PC-3 (cell line): ENCODE results near the gene STAT1. TPM values are rescaled to one million over a fixed set of nuclear protein-coding genes. Genes with fewer than 3 reads are reported as not detected.

Experiments
- ATAC-seq: fragments of 200-7000 bp; cut with Tn5 transposase; 2 replicates; pipeline ENCODE4 v1.9.1; 2020; ENCODE audit warnings: mild to moderate bottlenecking, moderate library complexity
- BruUV-seq: library from RNA; stranded (reverse); fragments of 400-500 nt; replicated peaks from 2 replicates; lab custom pipeline; 2021; lab: Mats Ljungman, UMichigan
- CTCF ChIA-PET: fragments of 300-600 bp; sonication (Branson Sonifier 250); formaldehyde crosslinking; loops from one replicate; lab custom pipeline; 2022; ENCODE audit warnings: antibody characterized with exemption; lab: Charles Lee
- POLR2A ChIA-PET: fragments of 300-600 bp; sonication (Branson Sonifier 250); formaldehyde crosslinking; loops from one replicate; lab custom pipeline; 2022; ENCODE audit warnings: antibody characterized with exemption; ENCODE audit not compliant: unreplicated experiment; lab: Charles Lee
- DNase-seq: peaks from one replicate; pipeline ENCODE4 v3.0.0-alpha.2; 2015
- H2AFZ ChIP-seq: fragments of 300-600 bp; sonication (generic); 2 replicates; pipeline ENCODE4 v1.6.0; 2016; ENCODE audit warnings: antibody characterized with exemption, low read length
- H3F3A ChIP-seq: fragments of 300-600 bp; sonication (generic); one replicate; pipeline ENCODE4 v1.6.0; 2017; ENCODE audit warnings: antibody characterized with exemption, low read length, control low read depth, mild to moderate bottlenecking; ENCODE audit not compliant: unreplicated experiment
- H3K27ac ChIP-seq: fragments of 300-600 bp; sonication (generic); 2 replicates; pipeline ENCODE4 v1.5.1; 2016; ENCODE audit warnings: mild to moderate bottlenecking, low read length
- H3K27me3 ChIP-seq: fragments of 300-600 bp; sonication (generic); 2 replicates; pipeline ENCODE4 v1.6.1; 2016; ENCODE audit warnings: low read length, mixed read lengths
- H3K36me3 ChIP-seq: fragments of 300-600 bp; sonication (generic); 2 replicates; pipeline ENCODE4 v1.6.1; 2016; ENCODE audit warnings: low read depth, mixed run types, low read length, mixed read lengths
- H3K4me1 ChIP-seq: fragments of 300-600 bp; sonication (generic); 2 replicates; pipeline ENCODE4 v1.5.1; 2016; ENCODE audit warnings: low read length; ENCODE audit not compliant: insufficient read depth
- H3K4me2 ChIP-seq: fragments of 300-600 bp; sonication (generic); 2 replicates; pipeline ENCODE4 v1.6.0; 2016; ENCODE audit warnings: low read length
- H3K4me3 ChIP-seq: fragments of 300-600 bp; sonication (generic); 2 replicates; pipeline ENCODE4 v1.5.1; 2016; ENCODE audit warnings: mild to moderate bottlenecking, low read length, mixed read lengths
- H3K79me2 ChIP-seq: fragments of 300-600 bp; sonication (generic); 2 replicates; pipeline ENCODE4 v1.6.1; 2017; ENCODE audit warnings: low read length, mixed read lengths
- H3K9ac ChIP-seq: fragments of 300-600 bp; sonication (generic); 2 replicates; pipeline ENCODE4 v1.6.0; 2016; ENCODE audit warnings: mild to moderate bottlenecking, low read length
- H3K9me2 ChIP-seq: fragments of 300-600 bp; sonication (generic); replicated peaks from 2 replicates; pipeline ENCODE4 v1.6.1; 2016; ENCODE audit warnings: mixed run types, low read length, mixed read lengths
- H3K9me3 ChIP-seq: fragments of 300-600 bp; sonication (generic); 2 replicates; pipeline ENCODE4 v1.6.1; 2016; ENCODE audit warnings: low read length, mixed read lengths
- H4K20me1 ChIP-seq: fragments of 300-600 bp; sonication (generic); 2 replicates; pipeline ENCODE4 v1.6.1; 2016; ENCODE audit warnings: low read length, mixed read lengths
- EZH2 ChIP-seq: fragments of 300-600 bp; sonication (generic); IDR thresholded peaks from one replicate; pipeline ENCODE4 v1.6.1; 2017; ENCODE audit warnings: antibody characterized with exemption, mild to moderate bottlenecking, low read length; ENCODE audit not compliant: unreplicated experiment
- EZH2phosphoT487 ChIP-seq: fragments of 300-600 bp; sonication (generic); IDR thresholded peaks from 2 replicates; pipeline ENCODE4 v1.6.1; 2018; ENCODE audit warnings: mild to moderate bottlenecking, antibody characterized with exemption, low read length, borderline replicate concordance
- intact Hi-C: fragments of 100-400 bp; cut with micrococcal nuclease; formaldehyde crosslinking; loops from 2 replicates; pipeline ENCODE4 v1.9.0; 2023
- total RNA-seq: library from RNA; depleted of rRNA; stranded (reverse); fragments of >200 nt; gene quantifications from 2 replicates; pipeline ENCODE4 v1.2.3, GENCODE V29; 2014
- TF ChIP-seq, protein P1 (sequence below): fragments of 300-600 bp; sonication (generic); conservative IDR thresholded peaks from 2 replicates; pipeline ENCODE4 v1.5.1; 2017; ENCODE audit warnings: antibody characterized with exemption, low read depth, mild to moderate bottlenecking, low read length

STAT1 gene
- total RNA-seq, 1 experiment from 2014 or later, result 47.9 TPM

GRCh38 chr2:191018048-191018447 lies 4.1 kb upstream of the STAT1 start:
- ChIA-PET POLR2A (no interaction called here), CTCF (no interaction called here)
- Histone ChIP-seq H3K4me3 (no peak overlapping the region), H3K27me3 (no peaks in the 10 kb centered on the region), H3K9me2 (no peaks in the 10 kb centered on the region), H3K79me2 (peaks cover 19% of the 10 kb centered on the region), H2AFZ (no peak overlapping the region), H4K20me1 (no peaks in the 10 kb centered on the region), H3K9me3 (no peaks in the 10 kb centered on the region), H3K4me1 (peaks cover 22% of the 10 kb centered on the region), H3K4me2 (no peak overlapping the region), H3K36me3 (no peaks in the 10 kb centered on the region), H3K9ac (no peak overlapping the region), H3F3A (no peaks in the 10 kb centered on the region), H3K27ac (no peak overlapping the region)
- no peak for DNase-seq
- intact Hi-C loops, result no loop called here
- TF ChIP-seq, protein P1, sequence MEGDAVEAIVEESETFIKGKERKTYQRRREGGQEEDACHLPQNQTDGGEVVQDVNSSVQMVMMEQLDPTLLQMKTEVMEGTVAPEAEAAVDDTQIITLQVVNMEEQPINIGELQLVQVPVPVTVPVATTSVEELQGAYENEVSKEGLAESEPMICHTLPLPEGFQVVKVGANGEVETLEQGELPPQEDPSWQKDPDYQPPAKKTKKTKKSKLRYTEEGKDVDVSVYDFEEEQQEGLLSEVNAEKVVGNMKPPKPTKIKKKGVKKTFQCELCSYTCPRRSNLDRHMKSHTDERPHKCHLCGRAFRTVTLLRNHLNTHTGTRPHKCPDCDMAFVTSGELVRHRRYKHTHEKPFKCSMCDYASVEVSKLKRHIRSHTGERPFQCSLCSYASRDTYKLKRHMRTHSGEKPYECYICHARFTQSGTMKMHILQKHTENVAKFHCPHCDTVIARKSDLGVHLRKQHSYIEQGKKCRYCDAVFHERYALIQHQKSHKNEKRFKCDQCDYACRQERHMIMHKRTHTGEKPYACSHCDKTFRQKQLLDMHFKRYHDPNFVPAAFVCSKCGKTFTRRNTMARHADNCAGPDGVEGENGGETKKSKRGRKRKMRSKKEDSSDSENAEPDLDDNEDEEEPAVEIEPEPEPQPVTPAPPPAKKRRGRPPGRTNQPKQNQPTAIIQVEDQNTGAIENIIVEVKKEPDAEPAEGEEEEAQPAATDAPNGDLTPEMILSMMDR, result no peak
- TF ChIP-seq EZH2, result no peak
- no peak for TF ChIP-seq EZH2phosphoT487
- no peak for ATAC-seq
- BruUV-seq, result no TSS peak

- ATAC-seq (no peak), DNase-seq (no peak)
- H3K4me1 ChIP-seq, result peaks cover 23% of the 10 kb centered on the region
- CTCF ChIA-PET, result no interaction called here
- H3K79me2 ChIP-seq, result peaks cover 35% of the 10 kb centered on the region
- intact Hi-C loops, result no loop called here
- H2AFZ ChIP-seq, result no peak overlapping the region
- TF ChIP-seq EZH2, result no peak
- TF ChIP-seq, protein P1, result no peak
- no peak for TF ChIP-seq EZH2phosphoT487
- H3K36me3 ChIP-seq, result no peaks in the 10 kb centered on the region
- no peak overlapping the region for H3K9ac ChIP-seq
- H4K20me1 ChIP-seq, result no peaks in the 10 kb centered on the region
- H3K27ac ChIP-seq, result no peak overlapping the region
- POLR2A ChIA-PET, result no interaction called here
- H3F3A ChIP-seq, result no peaks in the 10 kb centered on the region
- no peaks in the 10 kb centered on the region for H3K9me3 ChIP-seq
- no TSS peak for BruUV-seq
- no peaks in the 10 kb centered on the region for H3K27me3 ChIP-seq
- no peak overlapping the region for H3K4me2 ChIP-seq
- H3K4me3 ChIP-seq, result no peak overlapping the region
- no peaks in the 10 kb centered on the region for H3K9me2 ChIP-seq
Observed at GRCh38 chr2:191015831-191016230, 1.9 kb upstream of the STAT1 start.

- ATAC-seq (no peak), DNase-seq (no peak)
- intact Hi-C loops, result no loop called here
- Histone ChIP-seq H3K9me3 (no peaks in the 10 kb centered on the region), H2AFZ (no peak overlapping the region), H3K27me3 (no peaks in the 10 kb centered on the region), H3K9ac (no peak overlapping the region), H3K9me2 (no peaks in the 10 kb centered on the region), H3K4me3 (no peak overlapping the region), H3K4me1 (peaks cover 22% of the 10 kb centered on the region), H4K20me1 (no peaks in the 10 kb centered on the region), H3K27ac (no peak overlapping the region), H3F3A (no peaks in the 10 kb centered on the region), H3K79me2 (peaks cover 35% of the 10 kb centered on the region), H3K36me3 (0 out of 2 replicates have a peak, but pooled peaks cover under 1% of the 10 kb centered on the region), H3K4me2 (no peak overlapping the region)
- no TSS peak for BruUV-seq
- CTCF ChIA-PET, result no interaction called here
- TF ChIP-seq, protein P1, result no peak
- no peak for TF ChIP-seq EZH2phosphoT487
- POLR2A ChIA-PET, result interaction anchor here (0.5 kb wide), 1 partner anchor 168 kb away, joined by 3 read pairs; no protein-coding TSS in a partner anchor
Observed at GRCh38 chr2:191015239-191015638, 1.3 kb upstream of the STAT1 start.
